ENCODE results near the gene NKX2-1. TPM values are rescaled to one million over a fixed set of nuclear protein-coding genes. Genes with fewer than 3 reads are reported as not detected.

NKX2-1 gene
- total and polyA plus RNA-seq, 2 of the 13 experiments (the other 11 are each of a cell fraction or from before 2014, with no cell fraction given): not detected

- peak; percentile 51; the same call in 1 of the 2 replicates for TF ChIP-seq ETV5 (CRISPR knock-in tag; IDR thresholded peaks at IDR 0.05; ENCODE audit: borderline replicate concordance)
- TF ChIP-seq NRL (CRISPR knock-in tag; IDR thresholded peaks at IDR 0.05; ENCODE audit: borderline replicate concordance): no peak
- no peak for TF ChIP-seq IRF2 (CRISPR knock-in tag; IDR thresholded peaks at IDR 0.05)
- peak; percentile 5 to 52; a peak in 1 of 4 replicates for TF ChIP-seq HMGXB4 (CRISPR knock-in tag; IDR thresholded peaks at IDR 0.05; ENCODE audit: borderline replicate concordance in 1 of 2, low read depth in 1 of 2)
- no peak; the same call in 1 of the 2 replicates for TF ChIP-seq CBX5 (CRISPR knock-in tag; IDR thresholded peaks at IDR 0.05; ENCODE audit: borderline replicate concordance)
- TF ChIP-seq GMEB2 (CRISPR knock-in tag; IDR thresholded peaks at IDR 0.05; ENCODE audit: low read depth): no peak
- TF ChIP-seq GABPB1 (CRISPR knock-in tag; IDR thresholded peaks at IDR 0.05): peak; percentile 59
- 0 out of 2 replicates have a peak, but pooled peaks have one; percentile 20 for TF ChIP-seq ZNF563 (CRISPR knock-in tag; IDR thresholded peaks at IDR 0.05)
- no peak for TF ChIP-seq YY1 (IDR thresholded peaks at IDR 0.05; ENCODE audit: insufficient read depth, insufficient replicate concordance, low read depth, low read length)
- TF ChIP-seq NFIB (CRISPR knock-in tag; IDR thresholded peaks at IDR 0.05; ENCODE audit: borderline replicate concordance): no peak; the same call in 1 of the 2 replicates
- TF ChIP-seq ZNF589 (CRISPR knock-in tag; conservative IDR thresholded peaks at IDR 0.05): peak; percentile 16; the same call in 1 of the 2 replicates
- TF ChIP-seq GATAD2A (CRISPR knock-in tag; IDR thresholded peaks at IDR 0.05): 0 out of 2 replicates have a peak, but pooled peaks have one; percentile 24
- TF ChIP-seq E2F5 (CRISPR knock-in tag; conservative IDR thresholded peaks at IDR 0.05): no peak
- peak; percentile 46; the same call in 1 of the 2 replicates for TF ChIP-seq ZNF704 (CRISPR knock-in tag; IDR thresholded peaks at IDR 0.05; ENCODE audit: borderline replicate concordance)
- TF ChIP-seq ZFP91 (CRISPR knock-in tag; IDR thresholded peaks at IDR 0.05; ENCODE audit: borderline replicate concordance): peak; percentile 39; the same call in 1 of the 2 replicates
- no peak for TF ChIP-seq KDM5A (IDR thresholded peaks at IDR 0.05; ENCODE audit: borderline replicate concordance, low read length)
- no peak for TF ChIP-seq ZBTB46 (CRISPR knock-in tag; IDR thresholded peaks at IDR 0.05; ENCODE audit: borderline replicate concordance)
These were observed 5.1 kb upstream of the NKX2-1 start (continued) for GRCh38 chr14:36524874-36525745.

Measured in HepG2 (cell line).